HG03097 (cell line): ENCODE data around the gene ZC2HC1B.

Experiments used
- ATAC-seq: cut with Tn5 transposase; IDR thresholded peaks from one replicate; pipeline ENCODE4 v1.9.1; 2021; ENCODE audit not compliant: unreplicated experiment, low FRiP score

The ZC2HC1B gene

DNA sequence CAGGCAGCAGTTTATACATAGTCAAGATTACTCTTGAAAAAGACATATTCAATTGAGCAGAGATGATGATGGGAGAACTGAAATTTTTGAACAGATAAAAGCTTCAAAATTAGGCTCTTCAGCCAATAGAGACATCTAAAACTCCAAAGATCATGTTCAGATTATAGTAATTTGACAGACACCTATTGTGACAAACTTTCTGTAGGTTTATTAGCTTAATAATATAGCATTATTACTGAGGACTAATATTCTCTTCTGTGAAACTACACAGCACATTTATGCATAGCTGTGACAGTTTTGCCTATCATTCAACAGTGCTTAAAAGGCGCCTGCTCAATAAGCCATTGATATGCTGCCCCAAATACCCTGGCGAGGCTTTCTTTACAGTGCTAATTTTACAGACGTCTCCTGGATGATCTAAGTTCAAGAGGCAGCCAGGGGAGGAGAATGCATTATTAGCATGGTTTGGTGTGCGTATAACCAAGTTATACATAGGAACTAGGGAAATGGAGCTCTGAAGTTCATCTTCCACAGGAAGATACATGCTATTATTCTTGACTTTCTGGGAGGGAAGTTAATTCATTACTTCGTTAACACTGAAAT lies 122.3 kb downstream of the ZC2HC1B start:
- ATAC-seq: no peak
